GM18517 (cell line): ENCODE measurements around the gene SHH.
"Not testable (repeated sequence)": the region's sequence is repeated elsewhere in the genome, so short reads cannot be mapped to it uniquely, and the experiment has no call there.

Source experiments
- ATAC-seq: cut with Tn5 transposase; IDR thresholded peaks from one replicate; pipeline ENCODE4 v1.9.1; 2021; ENCODE audit warnings: mild to moderate bottlenecking, moderate library complexity; ENCODE audit not compliant: unreplicated experiment

The SHH gene

GRCh38 chr7:155843426-155844018 lies 31.3 kb upstream of the SHH start:
- ATAC-seq, result no peak

- ATAC-seq, result no peak
Measured at GRCh38 chr7:155842496-155843265, 30.4 kb upstream of the SHH start.

- ATAC-seq, result no peak
Measured at GRCh38 chr7:155840909-155841308, 28.6 kb upstream of the SHH start.

GRCh38 chr7:155840262-155840885 lies 28.1 kb upstream of the SHH start:
- ATAC-seq, result no peak

GRCh38 chr7:155839461-155839860 lies 27.2 kb upstream of the SHH start:
- no peak for ATAC-seq

GRCh38 chr7:155838312-155838711 lies 26.0 kb upstream of the SHH start:
- ATAC-seq, result not testable (repeated sequence)

- no peak for ATAC-seq
Measured at GRCh38 chr7:155837126-155837479, 24.8 kb upstream of the SHH start.

GRCh38 chr7:155836216-155837125 lies 24.2 kb upstream of the SHH start:
- no peak for ATAC-seq

GRCh38 chr7:155835446-155836215 lies 23.4 kb upstream of the SHH start:
- ATAC-seq, result no peak

GRCh38 chr7:155834486-155835048 lies 22.3 kb upstream of the SHH start:
- ATAC-seq, result no peak

- no peak for ATAC-seq
Measured at GRCh38 chr7:155833651-155834050, 21.4 kb upstream of the SHH start.

GRCh38 chr7:155832581-155832981 lies 20.3 kb upstream of the SHH start:
- ATAC-seq, result no peak

- ATAC-seq, result no peak
Measured at GRCh38 chr7:155831807-155832524, 19.7 kb upstream of the SHH start.

GRCh38 chr7:155830961-155831806 lies 18.9 kb upstream of the SHH start:
- no peak for ATAC-seq

GRCh38 chr7:155829796-155830470 lies 17.7 kb upstream of the SHH start:
- no peak for ATAC-seq

GRCh38 chr7:155825336-155825735 lies 13.1 kb upstream of the SHH start:
- no peak for ATAC-seq

- no peak for ATAC-seq
Measured at GRCh38 chr7:155824227-155824886, 12.1 kb upstream of the SHH start.

- no peak for ATAC-seq
Measured at GRCh38 chr7:155821851-155822250, 9.6 kb upstream of the SHH start.
